Loucy (cell line): ENCODE measurements around the gene ABCA5.

Experiments used
- H2AFZ ChIP-seq: fragments of 200-600 bp; sonication (generic); 2 replicates; pipeline ENCODE4 v1.6.0; 2016; ENCODE audit warnings: antibody characterized with exemption, mild to moderate bottlenecking, low read length, moderate library complexity
- H3F3A ChIP-seq: fragments of 200-600 bp; 2 replicates; pipeline ENCODE4 v1.6.0; 2016; ENCODE audit warnings: antibody characterized with exemption, low read depth, mild to moderate bottlenecking
- H3K27me3 ChIP-seq: fragments of 200-600 bp; sonication (generic); 2 replicates; pipeline ENCODE4 v1.6.1; 2014; ENCODE audit warnings: low read length, mild to moderate bottlenecking; ENCODE audit not compliant: insufficient read depth, poor library complexity, severe bottlenecking
- H3K36me3 ChIP-seq: fragments of 200-600 bp; sonication (generic); 2 replicates; pipeline ENCODE4 v1.6.1; 2016; ENCODE audit warnings: low read length; ENCODE audit not compliant: insufficient read depth
- H3K4me1 ChIP-seq: fragments of 200-600 bp; sonication (generic); 2 replicates; pipeline ENCODE4 v1.5.1; 2014; ENCODE audit warnings: low read length, mild to moderate bottlenecking; ENCODE audit not compliant: insufficient read depth, poor library complexity, severe bottlenecking
- H3K4me2 ChIP-seq: fragments of 200-600 bp; sonication (generic); 2 replicates; pipeline ENCODE4 v1.6.0; 2014; ENCODE audit warnings: antibody characterized with exemption, low read length, low read depth, mild to moderate bottlenecking; ENCODE audit not compliant: poor library complexity, severe bottlenecking
- H3K4me3 ChIP-seq: fragments of 200-600 bp; sonication (generic); 2 replicates; pipeline ENCODE4 v1.5.1; 2014; ENCODE audit warnings: low read length, mild to moderate bottlenecking, mixed read lengths; ENCODE audit not compliant: poor library complexity, severe bottlenecking
- H3K79me2 ChIP-seq: fragments of 200-600 bp; sonication (generic); 2 replicates; pipeline ENCODE4 v1.6.1; 2014; ENCODE audit warnings: low read length; ENCODE audit not compliant: insufficient read depth
- H3K9ac ChIP-seq: fragments of 200-600 bp; sonication (generic); 2 replicates; pipeline ENCODE4 v1.6.0; 2014; ENCODE audit warnings: mild to moderate bottlenecking, low read depth, low read length, moderate library complexity; ENCODE audit not compliant: poor library complexity, severe bottlenecking
- H3K9me2 ChIP-seq: fragments of 200-600 bp; sonication (generic); replicated peaks from 2 replicates; pipeline ENCODE4 v1.6.1; 2016; ENCODE audit warnings: low read depth, low read length, mixed read lengths
- H3K9me3 ChIP-seq: fragments of 200-600 bp; sonication (generic); 2 replicates; pipeline ENCODE4 v1.6.1; 2014; ENCODE audit warnings: mild to moderate bottlenecking, antibody characterized with exemption, low read length, low read depth; ENCODE audit not compliant: insufficient read depth
- H4K20me1 ChIP-seq: fragments of 200-600 bp; sonication (generic); 2 replicates; pipeline ENCODE4 v1.6.0; 2014; ENCODE audit warnings: antibody characterized with exemption, low read length, mild to moderate bottlenecking; ENCODE audit not compliant: insufficient read depth, poor library complexity, severe bottlenecking
- EZH2phosphoT487 ChIP-seq: fragments of 200-600 bp; IDR thresholded peaks from 2 replicates; pipeline ENCODE4 v1.6.1; 2018; ENCODE audit warnings: antibody characterized with exemption, mild to moderate bottlenecking, moderate library complexity, borderline replicate concordance
- TF ChIP-seq, protein P1 (sequence below): fragments of 200-600 bp; sonication (generic); conservative IDR thresholded peaks from 2 replicates; pipeline ENCODE4 v1.5.1; 2014; ENCODE audit warnings: mild to moderate bottlenecking, antibody characterized with exemption, low read length

Gene ABCA5

DNA sequence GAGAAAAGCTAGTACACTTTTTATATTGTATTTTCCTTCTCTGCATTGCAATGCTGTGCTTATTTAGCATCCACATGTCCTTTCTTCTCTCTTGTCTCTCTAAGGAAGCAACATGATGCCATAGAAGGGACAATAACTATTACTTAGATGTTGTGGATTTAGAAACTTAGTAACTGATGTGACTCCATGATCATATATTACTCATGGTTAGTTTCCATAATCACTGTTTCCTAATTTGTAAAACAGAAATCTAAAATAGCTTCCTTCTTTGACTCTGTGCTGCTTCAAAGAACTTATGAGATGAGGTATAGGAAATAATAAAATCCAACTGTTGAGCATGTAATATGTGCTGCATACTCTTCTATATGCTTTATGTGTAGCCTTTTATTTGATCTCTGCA is 6.6 kb upstream of the ABCA5 start:
- H3K79me2 ChIP-seq = no peaks in the 10 kb centered on the region
- no peak overlapping the region for H2AFZ ChIP-seq
- H3K36me3 ChIP-seq = no peaks in the 10 kb centered on the region
- H4K20me1 ChIP-seq = no peaks in the 10 kb centered on the region
- no peak overlapping the region for H3K9ac ChIP-seq
- H3K4me1 ChIP-seq = peaks cover 9% of the 10 kb centered on the region
- no peaks in the 10 kb centered on the region for H3K9me2 ChIP-seq
- H3K9me3 ChIP-seq = no peaks in the 10 kb centered on the region
- H3K4me2 ChIP-seq = no peak overlapping the region
- H3F3A ChIP-seq = no peaks in the 10 kb centered on the region
- H3K4me3 ChIP-seq = no peak overlapping the region
- H3K27me3 ChIP-seq = no peaks in the 10 kb centered on the region
- TF ChIP-seq, protein P1, sequence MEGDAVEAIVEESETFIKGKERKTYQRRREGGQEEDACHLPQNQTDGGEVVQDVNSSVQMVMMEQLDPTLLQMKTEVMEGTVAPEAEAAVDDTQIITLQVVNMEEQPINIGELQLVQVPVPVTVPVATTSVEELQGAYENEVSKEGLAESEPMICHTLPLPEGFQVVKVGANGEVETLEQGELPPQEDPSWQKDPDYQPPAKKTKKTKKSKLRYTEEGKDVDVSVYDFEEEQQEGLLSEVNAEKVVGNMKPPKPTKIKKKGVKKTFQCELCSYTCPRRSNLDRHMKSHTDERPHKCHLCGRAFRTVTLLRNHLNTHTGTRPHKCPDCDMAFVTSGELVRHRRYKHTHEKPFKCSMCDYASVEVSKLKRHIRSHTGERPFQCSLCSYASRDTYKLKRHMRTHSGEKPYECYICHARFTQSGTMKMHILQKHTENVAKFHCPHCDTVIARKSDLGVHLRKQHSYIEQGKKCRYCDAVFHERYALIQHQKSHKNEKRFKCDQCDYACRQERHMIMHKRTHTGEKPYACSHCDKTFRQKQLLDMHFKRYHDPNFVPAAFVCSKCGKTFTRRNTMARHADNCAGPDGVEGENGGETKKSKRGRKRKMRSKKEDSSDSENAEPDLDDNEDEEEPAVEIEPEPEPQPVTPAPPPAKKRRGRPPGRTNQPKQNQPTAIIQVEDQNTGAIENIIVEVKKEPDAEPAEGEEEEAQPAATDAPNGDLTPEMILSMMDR = no peak
- no peak for TF ChIP-seq EZH2phosphoT487

DNA sequence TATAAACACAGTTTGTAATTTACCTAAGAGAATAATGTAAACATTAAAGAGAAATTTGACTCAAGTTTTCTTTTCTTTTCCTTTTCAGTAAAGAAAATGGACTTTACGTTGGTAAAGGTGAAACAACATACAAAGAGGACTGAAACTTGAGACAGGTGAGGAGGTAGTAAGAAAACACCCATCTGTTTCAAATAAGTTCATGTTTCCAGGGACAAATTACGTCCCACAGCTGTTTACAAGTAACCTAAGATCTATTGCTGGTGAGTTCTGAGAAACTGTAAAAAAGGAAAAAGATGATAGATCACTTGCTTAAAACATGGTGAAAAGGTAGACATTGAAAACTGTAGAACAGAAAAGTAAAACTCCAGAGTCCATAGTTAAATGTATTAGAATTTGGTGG is 4.8 kb upstream of the ABCA5 start:
- Histone ChIP-seq H3K36me3 (no peaks in the 10 kb centered on the region), H3K9ac (no peak overlapping the region), H3K4me1 (peaks cover 11% of the 10 kb centered on the region), H3K9me2 (no peaks in the 10 kb centered on the region), H3K79me2 (no peaks in the 10 kb centered on the region), H3K27me3 (peaks cover 2% of the 10 kb centered on the region), H3K9me3 (no peaks in the 10 kb centered on the region), H3F3A (no peaks in the 10 kb centered on the region), H2AFZ (no peak overlapping the region), H4K20me1 (no peaks in the 10 kb centered on the region), H3K4me3 (no peak overlapping the region), H3K4me2 (no peak overlapping the region)
- no peak for TF ChIP-seq EZH2phosphoT487
- TF ChIP-seq, protein P1 = no peak

DNA sequence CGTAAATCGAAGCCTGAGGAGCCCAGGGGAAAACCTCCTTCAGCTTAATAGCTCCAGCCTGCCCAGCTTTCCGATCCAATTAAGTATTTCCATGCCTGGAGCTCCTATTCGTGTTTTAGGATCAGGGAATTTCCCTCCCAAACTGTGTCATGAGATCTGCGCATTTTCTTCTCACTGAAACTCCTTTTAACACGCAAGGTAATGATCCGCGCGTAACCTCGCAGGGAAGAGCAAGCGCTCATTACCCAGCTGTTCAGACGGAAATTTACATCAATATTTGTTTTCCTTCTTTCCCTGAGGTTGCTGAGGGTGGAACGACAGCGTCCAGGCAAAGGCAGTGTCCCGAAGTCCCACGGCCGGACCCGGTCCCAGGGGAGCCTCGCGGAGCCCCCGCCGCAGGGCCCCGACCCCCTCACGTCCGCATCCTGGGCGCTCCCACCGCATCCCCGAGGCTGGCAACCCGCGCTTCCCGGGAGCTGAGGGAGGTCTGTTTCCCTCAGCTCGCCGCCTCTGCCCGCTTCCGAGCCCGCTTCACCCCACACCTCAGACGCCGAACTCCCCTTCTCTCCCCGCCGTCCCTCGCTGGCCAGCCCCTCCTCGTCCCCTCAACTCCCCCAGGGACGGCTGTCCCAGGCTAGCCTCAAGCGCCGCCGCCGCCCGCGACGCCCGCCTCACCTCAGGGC is 415 bp downstream of the ABCA5 start:
- peak overlapping the region; percentile 87 for H2AFZ ChIP-seq
- H3K27me3 ChIP-seq = peaks cover 12% of the 10 kb centered on the region
- H3K4me1 ChIP-seq = peaks cover 12% of the 10 kb centered on the region
- no peaks in the 10 kb centered on the region for H4K20me1 ChIP-seq
- peak overlapping the region; percentile 77 for H3K4me3 ChIP-seq
- H3K4me2 ChIP-seq = peak overlapping the region; percentile 70
- no peaks in the 10 kb centered on the region for H3F3A ChIP-seq
- TF ChIP-seq, protein P1 = no peak
- TF ChIP-seq EZH2phosphoT487 = no peak
- H3K79me2 ChIP-seq = no peaks in the 10 kb centered on the region
- no peaks in the 10 kb centered on the region for H3K9me2 ChIP-seq
- H3K36me3 ChIP-seq = no peaks in the 10 kb centered on the region
- no peaks in the 10 kb centered on the region for H3K9me3 ChIP-seq
- peak overlapping the region; percentile 54 for H3K9ac ChIP-seq
